Coronary artery (tissue), 2 donors: ENCODE data around the gene MOGAT1.

ENCODE experiments used
- DNase-seq: peaks from one replicate; pipeline ENCODE4 v3.0.0-alpha.2; 2017; ENCODE audit warnings: low spot score
- H3K27ac ChIP-seq, 2 donors: fragments of 200-600 bp; sonication (generic); one replicate each; pipeline ENCODE4 v1.5.1; 2016 to 2019
- H3K4me3 ChIP-seq: fragments of 200-600 bp; sonication (generic); 2 replicates; pipeline ENCODE4 v1.5.1; 2016; ENCODE audit warnings: mild to moderate bottlenecking, moderate library complexity
- TF ChIP-seq, protein P1 (sequence below): fragments of 200-600 bp; sonication (generic); IDR thresholded peaks from one replicate; pipeline ENCODE4 v1.5.1; 2019; ENCODE audit warnings: antibody characterized with exemption

Gene MOGAT1

GRCh38 chr2:222722327-222722946 is 51.0 kb downstream of the MOGAT1 start:
- TF ChIP-seq, protein P1, sequence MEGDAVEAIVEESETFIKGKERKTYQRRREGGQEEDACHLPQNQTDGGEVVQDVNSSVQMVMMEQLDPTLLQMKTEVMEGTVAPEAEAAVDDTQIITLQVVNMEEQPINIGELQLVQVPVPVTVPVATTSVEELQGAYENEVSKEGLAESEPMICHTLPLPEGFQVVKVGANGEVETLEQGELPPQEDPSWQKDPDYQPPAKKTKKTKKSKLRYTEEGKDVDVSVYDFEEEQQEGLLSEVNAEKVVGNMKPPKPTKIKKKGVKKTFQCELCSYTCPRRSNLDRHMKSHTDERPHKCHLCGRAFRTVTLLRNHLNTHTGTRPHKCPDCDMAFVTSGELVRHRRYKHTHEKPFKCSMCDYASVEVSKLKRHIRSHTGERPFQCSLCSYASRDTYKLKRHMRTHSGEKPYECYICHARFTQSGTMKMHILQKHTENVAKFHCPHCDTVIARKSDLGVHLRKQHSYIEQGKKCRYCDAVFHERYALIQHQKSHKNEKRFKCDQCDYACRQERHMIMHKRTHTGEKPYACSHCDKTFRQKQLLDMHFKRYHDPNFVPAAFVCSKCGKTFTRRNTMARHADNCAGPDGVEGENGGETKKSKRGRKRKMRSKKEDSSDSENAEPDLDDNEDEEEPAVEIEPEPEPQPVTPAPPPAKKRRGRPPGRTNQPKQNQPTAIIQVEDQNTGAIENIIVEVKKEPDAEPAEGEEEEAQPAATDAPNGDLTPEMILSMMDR: no peak
- no peak for DNase-seq
- no peak overlapping the region for H3K4me3 ChIP-seq
- H3K27ac ChIP-seq: peak overlapping the region in 1 of 2 donors; percentile 59

GRCh38 chr2:222724208-222724607 is 52.8 kb downstream of the MOGAT1 start:
- TF ChIP-seq, protein P1: no peak
- no peak overlapping the region for H3K4me3 ChIP-seq
- no peak overlapping the region for H3K27ac ChIP-seq
- DNase-seq: no peak

GRCh38 chr2:222728621-222729020 is 57.2 kb downstream of the MOGAT1 start:
- no peak for DNase-seq

DNA sequence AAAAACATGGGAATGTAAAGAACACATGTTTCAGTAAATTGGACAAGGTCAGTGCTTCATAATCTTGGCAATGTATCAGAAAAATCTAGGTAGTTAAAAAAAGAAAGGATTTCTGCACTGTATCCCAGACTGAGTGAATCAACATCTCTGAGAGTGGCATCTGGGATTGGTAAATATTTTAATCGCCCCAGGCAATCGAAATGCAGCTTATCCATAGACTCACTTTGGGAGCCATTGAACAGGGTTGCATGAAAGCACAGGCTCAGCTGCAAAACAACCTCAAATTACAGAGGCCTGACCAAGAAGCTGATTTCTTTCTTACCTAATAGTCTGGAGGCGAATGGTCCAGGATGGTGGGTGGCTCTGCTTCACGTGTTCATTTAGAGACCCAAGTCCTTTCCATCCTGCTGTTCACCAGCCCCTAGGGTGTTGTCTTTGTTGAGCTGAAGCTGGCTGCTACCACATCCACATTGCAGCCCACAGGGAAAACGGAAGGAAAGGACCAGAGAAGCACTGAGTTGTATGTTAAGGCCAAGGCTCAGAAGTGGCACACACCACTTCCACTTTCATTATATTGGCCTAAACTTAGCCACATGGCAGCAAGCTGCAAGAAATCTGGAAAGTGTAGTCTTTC is 59.0 kb downstream of the MOGAT1 start:
- Histone ChIP-seq H3K4me3 (no peak overlapping the region), H3K27ac (peak overlapping the region; percentile 8 to 79)
- DNase-seq: no peak
- TF ChIP-seq, protein P1: no peak

More at GRCh38 chr2:222728621-222729020, 57.2 kb downstream of the MOGAT1 start:
- TF ChIP-seq, protein P1: no peak
- H3K27ac ChIP-seq: no peak overlapping the region
- H3K4me3 ChIP-seq: no peak overlapping the region

DNA sequence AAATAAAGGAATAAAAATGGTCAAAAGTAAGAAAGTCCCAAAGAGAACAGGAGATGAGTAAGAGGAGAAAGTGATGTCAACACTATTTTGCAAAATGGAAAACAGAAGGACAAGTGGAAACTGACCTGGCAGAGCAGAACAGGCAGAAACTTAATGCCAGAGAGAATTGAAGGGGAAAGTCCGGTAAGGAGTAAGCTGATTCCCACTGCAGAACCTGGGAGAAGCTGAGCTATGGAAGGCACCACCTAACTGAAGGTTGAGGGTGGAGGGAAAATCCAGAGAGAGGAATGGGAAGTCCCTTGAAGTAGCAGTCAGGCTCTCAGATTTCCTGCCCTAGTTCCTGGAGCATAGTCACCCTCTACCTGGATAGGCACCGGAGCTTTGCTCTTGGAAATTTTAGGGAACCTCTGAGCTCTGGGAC is 59.8 kb downstream of the MOGAT1 start:
- no peak for DNase-seq
- TF ChIP-seq, protein P1: no peak
- Histone ChIP-seq H3K4me3 (no peak overlapping the region), H3K27ac (peak overlapping the region; percentile 8 to 79)

DNA sequence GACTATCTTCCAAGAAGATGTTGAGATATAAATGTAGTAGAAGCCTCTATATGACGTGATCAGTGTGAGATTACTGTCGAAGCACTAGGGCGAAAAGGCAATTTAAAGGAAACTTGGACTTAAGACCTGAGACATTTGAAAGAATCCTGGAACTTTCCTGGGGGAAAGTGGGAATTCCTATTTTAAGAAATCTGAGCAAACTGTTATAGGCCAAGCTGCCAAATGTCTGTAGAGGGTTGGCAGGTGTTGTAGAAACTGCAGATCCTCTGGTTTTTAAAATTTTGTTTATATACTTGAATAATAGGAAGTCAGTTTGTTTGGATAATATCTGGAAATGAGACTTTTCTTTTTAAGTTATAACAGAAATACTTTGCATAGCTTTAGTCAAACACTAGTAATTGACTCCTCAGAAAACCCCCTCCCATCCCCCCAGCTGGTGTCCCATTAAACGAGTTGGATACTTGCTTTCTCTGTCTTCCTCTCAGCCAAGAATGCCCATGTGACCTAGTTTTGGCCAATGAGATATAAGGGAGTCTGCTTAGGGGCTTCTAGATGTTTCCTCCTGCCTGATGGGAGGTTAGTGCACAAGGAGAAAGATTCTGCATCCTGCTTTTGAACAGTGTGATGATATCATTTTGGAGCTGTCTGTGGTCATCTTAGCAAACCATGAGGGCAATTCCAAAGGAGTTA is 61.2 kb downstream of the MOGAT1 start:
- DNase-seq: no peak
- Histone ChIP-seq H3K27ac (peak overlapping the region; percentile 10 to 80), H3K4me3 (no peak overlapping the region)
- TF ChIP-seq, protein P1: no peak
